GM19438 (cell line): ENCODE data around the gene QRICH2.
"Not testable (repeated sequence)": the region's sequence is repeated elsewhere in the genome, so short reads cannot be mapped to it uniquely, and the experiment has no call there.

Experiments
- ATAC-seq: cut with Tn5 transposase; IDR thresholded peaks from one replicate; pipeline ENCODE4 v1.9.1; 2021; ENCODE audit warnings: low read depth; ENCODE audit not compliant: unreplicated experiment

Gene QRICH2

DNA sequence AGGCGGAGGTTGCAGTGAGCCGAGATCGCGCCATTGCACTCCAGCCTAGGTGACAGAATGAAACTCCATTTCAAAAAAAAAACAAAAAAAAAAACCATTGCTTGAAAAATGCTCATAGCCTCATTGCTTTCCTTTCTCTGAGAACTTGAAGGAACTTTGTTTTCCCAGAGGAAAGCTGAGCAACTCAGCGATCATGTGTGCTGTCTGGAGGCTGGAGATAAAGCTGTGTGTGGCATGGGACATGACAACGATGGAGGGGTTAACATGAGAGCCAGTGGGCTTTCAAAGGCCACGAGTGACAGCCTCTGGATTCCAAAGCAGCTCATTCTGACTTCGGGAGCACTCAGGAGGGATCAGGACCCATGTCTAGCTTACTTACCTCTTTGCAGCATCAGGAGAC lies 21.6 kb upstream of the QRICH2 start:
- ATAC-seq, result no peak

DNA sequence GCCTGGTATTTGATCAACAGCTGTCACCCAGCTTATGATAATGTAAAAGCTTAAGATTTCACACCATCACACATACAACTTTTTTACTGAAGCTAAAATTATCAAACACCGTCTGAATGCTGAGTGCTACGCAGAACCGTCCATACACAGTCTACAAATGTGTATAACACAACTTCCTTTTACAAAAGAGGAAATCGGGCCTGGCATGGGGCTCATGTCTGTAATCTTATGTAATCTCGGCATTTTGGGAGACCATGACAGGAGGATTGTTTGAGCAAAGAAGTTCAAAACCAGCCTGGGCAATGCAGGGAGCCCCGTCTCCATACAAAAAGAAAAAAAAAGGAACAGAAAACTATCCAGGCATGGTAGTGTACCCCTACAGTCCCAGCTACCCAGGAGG lies 19.6 kb upstream of the QRICH2 start:
- ATAC-seq, result no peak

DNA sequence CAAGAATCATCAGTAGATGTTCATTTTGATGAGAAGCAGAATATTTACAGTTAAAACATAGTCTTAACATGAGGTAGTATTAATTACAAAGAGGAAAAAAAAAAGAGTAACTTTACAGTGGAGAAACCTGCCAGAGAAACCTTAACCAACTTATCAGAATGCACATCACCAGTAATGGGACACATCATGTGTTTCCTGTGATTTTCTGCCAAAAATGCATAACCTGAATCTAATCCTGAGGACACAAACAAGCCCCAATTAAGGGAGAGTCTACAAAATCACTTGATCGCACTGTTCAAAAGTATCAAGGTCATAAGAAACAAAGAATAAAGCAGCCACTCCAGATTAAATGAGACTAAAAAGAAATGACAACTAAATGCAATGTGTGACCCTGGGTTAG lies 18.2 kb upstream of the QRICH2 start:
- ATAC-seq, result no peak

- no peak for ATAC-seq
These were observed 10.5 kb upstream of the QRICH2 start for GRCh38 chr17:76318586-76318985.

- ATAC-seq, result no peak
These were observed 9.5 kb upstream of the QRICH2 start for GRCh38 chr17:76317535-76317934.

DNA sequence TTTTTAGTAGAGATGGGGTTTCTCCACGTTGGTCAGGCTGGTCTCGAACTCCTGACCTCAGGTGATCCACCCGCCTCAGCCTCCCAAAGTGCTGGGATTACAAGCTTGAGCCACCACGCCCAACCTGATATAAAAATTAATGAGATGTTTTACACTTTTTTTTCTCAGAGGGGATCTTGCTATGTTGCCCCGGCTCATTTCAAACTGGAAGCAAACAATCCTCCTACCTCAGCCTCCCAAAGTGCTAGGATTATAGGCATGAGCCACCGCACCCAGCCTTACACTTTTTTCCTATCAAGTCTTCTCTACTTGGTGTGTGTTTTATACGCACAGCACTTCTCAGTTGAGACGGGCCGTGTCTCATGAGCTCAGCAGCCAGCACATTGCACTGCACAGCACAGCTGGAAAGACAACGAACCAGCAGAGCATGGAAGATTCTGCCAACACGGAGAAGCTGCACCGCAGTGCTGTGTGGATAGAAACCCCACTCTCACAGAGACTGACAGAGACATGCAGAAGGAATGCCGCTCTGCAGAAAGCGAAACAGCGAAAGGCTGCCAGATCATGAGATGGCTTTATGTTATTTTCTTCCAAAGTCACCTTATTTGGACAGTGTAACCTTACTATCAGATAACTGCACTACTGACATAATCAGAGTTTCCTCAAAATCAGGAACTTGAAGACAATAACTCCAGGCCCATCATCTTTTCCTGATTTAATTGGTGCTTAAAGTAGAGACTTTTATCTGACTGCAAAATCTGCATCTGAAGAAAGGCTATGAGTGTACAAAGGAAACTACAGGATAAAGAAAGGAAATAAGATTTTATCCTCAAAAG lies 6.5 kb upstream of the QRICH2 start:
- no peak for ATAC-seq

- ATAC-seq, result no peak
These were observed 4.7 kb upstream of the QRICH2 start for GRCh38 chr17:76312735-76313134.

DNA sequence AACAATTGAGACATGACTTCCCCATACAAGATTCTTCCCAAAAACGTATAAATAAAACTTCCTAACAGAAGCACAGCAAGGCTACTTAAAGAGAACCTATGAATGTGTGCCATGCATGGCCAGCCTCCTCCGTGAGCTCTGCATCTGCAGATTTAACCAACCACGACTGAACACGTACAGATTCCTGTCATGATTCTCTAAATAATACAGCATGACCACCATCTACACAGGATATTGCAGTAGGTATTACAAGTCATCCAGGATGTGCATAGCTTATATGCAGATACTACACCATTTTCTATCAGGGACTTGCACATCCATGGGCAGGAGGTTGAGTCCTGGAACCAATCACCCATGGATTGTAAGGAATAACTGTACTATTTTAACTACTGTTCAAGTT lies 1.4 kb upstream of the QRICH2 start:
- no peak for ATAC-seq

GRCh38 chr17:76307299-76307965 lies 644 bp downstream of the QRICH2 start:
- no peak for ATAC-seq

- ATAC-seq, result not testable (repeated sequence)
These were observed 3.0 kb downstream of the QRICH2 start for GRCh38 chr17:76305135-76305454.

DNA sequence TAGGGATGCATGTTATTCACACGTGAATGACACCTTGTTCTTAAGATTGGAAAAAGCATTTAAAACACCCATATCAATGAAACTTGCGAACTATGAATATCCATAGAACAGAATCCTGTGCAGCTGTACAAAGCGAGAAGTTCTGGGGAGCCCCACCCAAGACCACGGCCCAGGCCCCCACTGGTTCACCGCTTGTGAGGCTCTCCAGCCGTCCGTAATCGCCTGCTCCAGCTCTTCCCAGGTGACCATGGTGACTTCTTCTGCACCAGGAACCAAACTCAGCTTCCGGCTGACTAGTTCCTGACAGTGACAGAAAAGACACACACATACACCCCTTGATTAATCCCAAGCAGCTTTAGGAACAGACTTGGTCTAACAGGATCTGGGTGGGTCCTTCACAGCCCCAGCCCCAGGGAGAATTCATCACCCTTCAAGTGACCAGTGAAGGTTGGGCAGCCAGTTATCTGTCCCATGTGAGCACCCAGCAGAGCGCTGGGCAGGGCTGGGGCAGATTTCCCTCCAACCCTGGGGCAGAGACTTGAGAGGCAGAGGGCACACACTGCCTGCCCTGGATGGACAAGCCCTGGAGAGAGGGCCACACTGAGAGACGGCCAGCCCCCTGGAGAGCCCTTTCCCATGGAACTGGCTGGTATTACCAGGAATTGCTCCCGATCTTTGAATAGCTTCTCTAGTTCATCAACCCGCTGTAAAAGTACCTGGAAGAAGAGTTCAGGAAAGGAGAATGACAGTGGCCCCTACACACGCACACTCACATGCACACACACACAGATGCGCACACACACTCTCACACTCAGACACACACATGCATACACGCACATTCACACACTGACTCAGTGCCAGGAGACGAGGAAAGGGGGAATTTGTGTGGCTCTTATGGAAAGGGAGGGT lies 3.6 kb downstream of the QRICH2 start:
- ATAC-seq, result no peak

DNA sequence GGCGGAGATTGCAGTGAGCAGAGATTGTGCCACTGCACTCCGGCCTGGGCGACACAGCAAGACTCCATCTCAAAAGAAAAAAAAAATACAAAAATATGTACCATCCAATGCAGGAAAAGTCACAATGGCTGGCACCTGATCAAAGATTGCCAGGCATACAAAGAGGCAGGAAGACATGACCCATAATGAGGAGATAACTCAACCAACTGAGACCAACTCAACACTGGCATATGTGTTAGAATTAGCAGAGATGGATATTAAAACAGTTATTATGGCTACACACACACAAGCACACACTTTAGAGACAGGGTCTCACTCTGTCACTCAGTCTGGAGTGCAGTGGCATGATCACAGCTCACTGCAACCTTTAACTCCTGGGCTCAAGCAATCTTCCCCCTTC lies 10.6 kb downstream of the QRICH2 start:
- no peak for ATAC-seq

GRCh38 chr17:76296889-76297288 lies 11.2 kb downstream of the QRICH2 start:
- no peak for ATAC-seq

GRCh38 chr17:76296186-76296585 lies 11.9 kb downstream of the QRICH2 start:
- no peak for ATAC-seq

GRCh38 chr17:76293106-76293505 lies 15.0 kb downstream of the QRICH2 start:
- ATAC-seq, result no peak

GRCh38 chr17:76292567-76292966 lies 15.5 kb downstream of the QRICH2 start:
- no peak for ATAC-seq

DNA sequence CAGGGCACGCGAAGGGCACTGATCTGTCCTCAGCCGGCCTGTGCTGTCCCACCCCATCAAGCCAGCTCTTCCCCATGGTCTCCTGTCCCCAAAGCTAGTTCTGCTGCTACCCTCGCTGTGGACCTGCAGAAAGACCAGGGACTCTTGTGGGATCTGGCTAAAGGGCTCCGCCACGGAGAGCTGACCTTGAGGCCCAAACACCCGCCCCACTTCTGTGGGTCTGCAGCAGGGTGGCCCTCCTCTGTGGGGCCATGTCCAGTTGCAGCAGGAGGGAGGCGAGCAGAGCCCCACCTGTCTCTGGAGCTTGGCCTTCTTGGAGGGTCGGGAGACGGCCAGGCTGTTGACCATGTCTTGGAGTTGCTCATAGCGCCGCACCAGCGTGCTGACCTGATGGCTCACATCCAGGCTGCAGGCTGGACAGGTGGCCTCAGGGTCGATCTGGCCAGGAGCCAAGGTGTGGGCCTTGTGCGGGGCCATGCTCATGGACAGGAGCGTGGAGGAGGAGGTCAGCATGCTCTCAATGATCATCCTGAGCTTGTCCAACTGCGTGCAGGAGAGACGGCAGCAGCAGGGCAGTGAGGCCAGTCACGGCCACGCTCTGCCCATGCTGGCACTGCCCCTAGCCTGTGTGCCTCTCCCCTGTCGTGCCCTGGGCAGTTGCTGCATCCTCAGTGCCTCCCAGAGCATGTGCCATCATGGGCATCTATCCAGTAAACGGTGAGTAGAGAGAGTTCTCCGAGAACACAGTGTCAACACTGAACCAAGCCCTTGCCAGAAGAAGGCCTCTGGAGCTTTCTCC lies 26.3 kb downstream of the QRICH2 start:
- ATAC-seq, result no peak

DNA sequence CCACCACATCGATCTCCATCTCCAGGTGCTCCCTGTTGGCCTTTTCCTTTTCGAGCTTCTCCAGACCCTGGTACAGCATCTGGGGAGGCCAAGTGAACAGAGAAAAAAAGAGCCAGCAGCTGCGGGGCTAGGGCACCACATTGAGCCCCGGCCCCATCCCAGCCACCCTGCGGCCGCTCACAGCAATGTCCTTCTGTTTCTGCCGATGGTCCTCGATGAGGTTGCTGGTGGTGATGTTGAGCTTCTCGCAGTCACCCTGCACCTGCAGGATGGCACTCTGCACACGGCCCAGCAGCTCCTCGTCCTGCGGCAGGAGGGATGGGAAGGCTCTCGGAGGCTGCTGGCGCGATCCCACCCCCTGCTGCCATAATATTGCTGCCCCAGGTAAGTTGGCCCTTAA lies 27.4 kb downstream of the QRICH2 start:
- ATAC-seq, result no peak

GRCh38 chr17:76279742-76280287 lies 28.3 kb downstream of the QRICH2 start:
- ATAC-seq, result no peak
